NCI-H2107 (cell line): ENCODE measurements around the gene CKB.

Experiments
- DNase-seq: peaks from one replicate; lab custom pipeline; 2025; lab: John Stamatoyannopoulos, UW

Gene CKB

GRCh38 chr14:103549361-103550311 is 27.0 kb upstream of the CKB start:
- DNase-seq: no peak

GRCh38 chr14:103548463-103549351 is 26.1 kb upstream of the CKB start:
- no peak for DNase-seq

GRCh38 chr14:103547941-103548462 is 25.4 kb upstream of the CKB start:
- no peak for DNase-seq

GRCh38 chr14:103547455-103547940 is 24.9 kb upstream of the CKB start:
- no peak for DNase-seq

- DNase-seq: peak; percentile 51
Measured at GRCh38 chr14:103546652-103547454, 24.2 kb upstream of the CKB start.

- DNase-seq: no peak
Measured at GRCh38 chr14:103545915-103546651, 23.5 kb upstream of the CKB start.

GRCh38 chr14:103545219-103545914 is 22.7 kb upstream of the CKB start:
- DNase-seq: no peak

GRCh38 chr14:103544388-103545218 is 22.0 kb upstream of the CKB start:
- no peak for DNase-seq

- DNase-seq: no peak
Measured at GRCh38 chr14:103543721-103544387, 21.2 kb upstream of the CKB start.

- no peak for DNase-seq
Measured at GRCh38 chr14:103543140-103543539, 20.5 kb upstream of the CKB start.

- peak; percentile 80 for DNase-seq
Measured at GRCh38 chr14:103542605-103543088, 20.0 kb upstream of the CKB start.

GRCh38 chr14:103541709-103542604 is 19.3 kb upstream of the CKB start:
- no peak for DNase-seq

- DNase-seq: no peak
Measured at GRCh38 chr14:103540821-103541708, 18.4 kb upstream of the CKB start.

GRCh38 chr14:103539056-103539825 is 16.6 kb upstream of the CKB start:
- no peak for DNase-seq

- no peak for DNase-seq
Measured at GRCh38 chr14:103538291-103539055, 15.8 kb upstream of the CKB start.
